HCT116 (cell line): ENCODE data around the gene TENM3.

Experiments
- CEBPB ChIP-seq: IDR thresholded peaks from 2 replicates; pipeline ENCODE4 v1.6.1; 2012; ENCODE audit warnings: low read depth
- ELF1 ChIP-seq: IDR thresholded peaks from 2 replicates; pipeline ENCODE4 v1.6.1; 2012; ENCODE audit warnings: low read depth, borderline replicate concordance
- EZH2 ChIP-seq: fragments of 200-600 bp; sonication (generic); IDR thresholded peaks from 2 replicates; pipeline ENCODE4 v1.6.1; 2017; ENCODE audit warnings: antibody characterized with exemption, mixed run types
- MAX ChIP-seq: IDR thresholded peaks from 2 replicates; pipeline ENCODE4 v1.6.1; 2012
- POLR2A ChIP-seq: IDR thresholded peaks from 2 replicates; pipeline ENCODE4 v1.7.0; 2011; ENCODE audit warnings: borderline replicate concordance; ENCODE audit not compliant: insufficient read depth, insufficient read length; ENCODE audit errors: extremely low read depth
- POLR2AphosphoS5 ChIP-seq: IDR thresholded peaks from 2 replicates; pipeline ENCODE4 v1.6.1; 2011; ENCODE audit warnings: mild to moderate bottlenecking, low read depth, low read length, moderate library complexity
- SIN3A ChIP-seq: IDR thresholded peaks from 2 replicates; pipeline ENCODE4 v1.6.1; 2012; ENCODE audit warnings: low read depth
- SRF ChIP-seq: IDR thresholded peaks from 2 replicates; pipeline ENCODE4 v1.6.1; 2012; ENCODE audit warnings: low read depth
- TF ChIP-seq, protein P1 (sequence below), 3 experiments: fragments of 200-600 bp in 1 of 3; sonication (generic) in 1 of 3; IDR thresholded peaks in 2 of 3; conservative IDR thresholded peaks in 1 of 3; 2 replicates each; pipeline ENCODE4 v1.5.1; 2012 to 2017; ENCODE audit warnings: low read depth in 2 of 3, low read length in 2 of 3, antibody characterized with exemption in 1 of 3, borderline replicate concordance in 1 of 3, control low read depth in 1 of 3, mild to moderate bottlenecking in 1 of 3, mixed read lengths in 1 of 3, mixed run types in 1 of 3, moderate library complexity in 1 of 3; ENCODE audit not compliant: insufficient read depth in 1 of 3

- TF ChIP-seq MAX (no peak), POLR2A (no peak), EZH2 (no peak), POLR2AphosphoS5 (no peak), SIN3A (no peak), ELF1 (no peak), CEBPB (no peak), SRF (no peak)
- TF ChIP-seq, protein P1, sequence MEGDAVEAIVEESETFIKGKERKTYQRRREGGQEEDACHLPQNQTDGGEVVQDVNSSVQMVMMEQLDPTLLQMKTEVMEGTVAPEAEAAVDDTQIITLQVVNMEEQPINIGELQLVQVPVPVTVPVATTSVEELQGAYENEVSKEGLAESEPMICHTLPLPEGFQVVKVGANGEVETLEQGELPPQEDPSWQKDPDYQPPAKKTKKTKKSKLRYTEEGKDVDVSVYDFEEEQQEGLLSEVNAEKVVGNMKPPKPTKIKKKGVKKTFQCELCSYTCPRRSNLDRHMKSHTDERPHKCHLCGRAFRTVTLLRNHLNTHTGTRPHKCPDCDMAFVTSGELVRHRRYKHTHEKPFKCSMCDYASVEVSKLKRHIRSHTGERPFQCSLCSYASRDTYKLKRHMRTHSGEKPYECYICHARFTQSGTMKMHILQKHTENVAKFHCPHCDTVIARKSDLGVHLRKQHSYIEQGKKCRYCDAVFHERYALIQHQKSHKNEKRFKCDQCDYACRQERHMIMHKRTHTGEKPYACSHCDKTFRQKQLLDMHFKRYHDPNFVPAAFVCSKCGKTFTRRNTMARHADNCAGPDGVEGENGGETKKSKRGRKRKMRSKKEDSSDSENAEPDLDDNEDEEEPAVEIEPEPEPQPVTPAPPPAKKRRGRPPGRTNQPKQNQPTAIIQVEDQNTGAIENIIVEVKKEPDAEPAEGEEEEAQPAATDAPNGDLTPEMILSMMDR (IDR thresholded peaks at IDR 0.05 in 2 of 3, conservative IDR thresholded peaks at IDR 0.05 in 1 of 3; ENCODE audit: borderline replicate concordance in 1 of 3, insufficient read depth in 1 of 3, low read depth in 2 of 3, low read length in 2 of 3): no peak
Observed at GRCh38 chr4:182219411-182220056, 23.7 kb upstream of the TENM3 start.
